GM21367 (cell line): ENCODE results near the gene FSTL5.

Experiments used
- ATAC-seq: cut with Tn5 transposase; IDR thresholded peaks from one replicate; pipeline ENCODE4 v1.9.1; 2021; ENCODE audit not compliant: unreplicated experiment

The FSTL5 gene

DNA sequence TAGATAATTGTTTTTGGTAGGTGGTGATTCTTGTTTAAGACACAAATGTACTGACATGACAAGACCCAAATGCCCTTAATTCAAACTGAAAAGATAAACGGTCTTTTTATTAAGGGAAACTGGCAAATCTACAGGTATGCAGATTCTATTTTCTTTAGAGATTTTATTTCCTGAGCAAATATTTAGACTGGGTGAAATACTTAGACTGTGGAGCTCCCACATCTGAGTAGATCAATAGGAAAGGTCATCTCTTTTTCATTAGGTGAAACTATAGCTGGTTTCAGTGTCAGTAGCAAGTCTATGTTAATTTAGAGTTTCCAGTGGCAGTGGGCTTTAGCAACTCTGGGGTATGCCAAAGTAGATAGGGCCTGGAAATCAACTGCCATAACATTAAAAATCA lies 446.7 kb downstream of the FSTL5 start:
- ATAC-seq: no peak

GRCh38 chr4:161714931-161715330 lies 448.9 kb downstream of the FSTL5 start:
- no peak for ATAC-seq

- ATAC-seq: no peak
Measured at GRCh38 chr4:161714022-161714751, 449.6 kb downstream of the FSTL5 start.

- ATAC-seq: no peak
Measured at GRCh38 chr4:161704653-161705052, 459.1 kb downstream of the FSTL5 start.

GRCh38 chr4:161704040-161704439 lies 459.8 kb downstream of the FSTL5 start:
- ATAC-seq: no peak

GRCh38 chr4:161702287-161702686 lies 461.5 kb downstream of the FSTL5 start:
- ATAC-seq: no peak

DNA sequence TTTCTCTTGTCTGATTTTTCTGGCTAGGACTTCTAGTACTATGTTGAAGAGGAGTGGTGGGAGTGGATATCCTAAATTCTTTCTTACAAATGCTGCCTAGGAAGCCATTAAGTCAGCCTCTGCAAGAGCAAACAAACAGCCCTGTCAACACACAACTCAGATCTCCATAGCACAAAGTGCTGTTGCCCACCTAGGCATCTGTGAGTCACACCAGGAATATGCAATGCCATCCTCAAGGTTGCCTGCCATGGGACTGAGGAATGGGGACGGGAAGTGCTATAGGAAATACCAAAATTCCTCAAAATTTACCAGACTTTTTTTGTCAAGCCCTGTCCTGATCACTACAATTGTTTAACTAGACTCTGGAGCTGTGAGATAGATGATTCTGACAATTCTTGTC lies 466.9 kb downstream of the FSTL5 start:
- ATAC-seq: no peak

DNA sequence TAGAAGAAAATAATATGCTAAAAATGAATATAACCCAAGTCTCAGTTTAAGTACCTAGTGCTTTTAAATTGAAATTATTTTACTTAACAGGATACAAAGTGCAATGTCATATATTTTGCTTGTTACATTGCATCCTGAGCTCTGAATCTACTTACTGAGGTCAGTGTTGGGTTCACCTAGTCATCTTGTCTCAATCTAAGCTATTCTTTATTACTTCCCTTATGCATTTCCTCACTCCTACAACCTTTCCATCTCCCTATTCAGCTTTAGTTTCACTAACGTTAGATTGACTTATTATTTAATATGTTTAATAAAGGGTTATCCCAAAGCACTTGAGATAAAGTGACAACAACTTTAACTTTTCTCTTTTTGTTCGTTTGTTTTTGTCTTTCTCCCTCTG lies 483.7 kb downstream of the FSTL5 start:
- no peak for ATAC-seq

DNA sequence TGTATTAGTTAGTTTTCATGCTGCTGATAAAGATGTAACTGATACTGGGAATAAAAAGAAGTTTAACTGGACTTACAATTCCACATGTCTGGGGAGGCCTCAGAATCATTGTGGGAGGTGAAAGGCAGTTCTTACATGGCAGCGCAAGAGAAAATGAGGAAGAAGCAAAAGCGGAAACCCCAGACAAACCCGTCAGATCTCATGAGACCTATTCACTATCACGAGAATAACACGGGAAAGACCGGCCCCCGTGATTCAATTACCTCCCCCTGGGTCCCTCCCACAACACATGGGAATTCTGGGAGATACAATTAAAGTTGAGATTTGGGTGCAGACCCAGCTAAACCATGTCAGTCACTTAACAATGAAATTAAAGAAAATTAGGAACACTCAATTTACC lies 499.1 kb downstream of the FSTL5 start:
- ATAC-seq: no peak

DNA sequence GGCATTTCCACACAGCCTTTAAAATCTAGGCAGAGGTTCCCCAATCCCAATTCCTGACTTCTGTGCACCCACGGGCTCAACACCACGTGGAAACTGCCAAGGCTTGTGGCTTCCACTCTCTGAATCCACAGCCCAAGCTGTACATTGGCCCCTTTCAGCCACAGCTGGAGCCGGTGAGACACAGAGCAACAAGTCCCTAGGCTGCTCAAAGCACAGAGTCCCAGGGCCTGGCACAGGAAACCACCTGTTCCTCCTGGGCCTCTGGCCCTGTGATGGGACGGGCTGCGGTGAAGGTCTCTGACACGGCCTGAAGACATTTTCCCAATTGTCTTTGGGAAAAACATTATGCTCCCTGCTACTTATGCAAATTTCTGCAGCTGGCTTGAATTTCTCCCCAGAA lies 500.0 kb downstream of the FSTL5 start:
- ATAC-seq: no peak

GRCh38 chr4:161658676-161659075 lies 505.1 kb downstream of the FSTL5 start:
- ATAC-seq: no peak

GRCh38 chr4:161657616-161658015 lies 506.2 kb downstream of the FSTL5 start:
- ATAC-seq: no peak

GRCh38 chr4:161656594-161656993 lies 507.2 kb downstream of the FSTL5 start:
- ATAC-seq: no peak

DNA sequence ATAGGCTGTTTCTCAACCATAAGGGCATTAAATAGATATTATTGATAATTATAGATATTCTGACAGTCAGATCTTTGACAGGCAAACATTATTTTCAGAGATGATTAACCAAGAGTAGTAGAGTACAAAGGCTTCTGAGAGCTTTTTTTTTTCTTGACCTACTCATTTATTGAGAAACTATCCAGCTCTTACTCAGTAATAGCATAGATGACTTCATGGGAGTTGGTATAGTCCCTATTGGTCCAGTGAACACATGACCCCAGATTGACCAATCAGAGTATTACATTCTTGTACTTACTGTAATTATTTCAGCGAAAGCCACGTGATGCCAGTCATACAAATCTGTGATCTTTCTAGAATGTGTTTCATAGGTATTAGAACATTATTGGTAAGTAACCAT lies 508.7 kb downstream of the FSTL5 start:
- no peak for ATAC-seq

GRCh38 chr4:161653697-161654096 lies 510.1 kb downstream of the FSTL5 start:
- ATAC-seq: no peak

- no peak for ATAC-seq
Measured at GRCh38 chr4:161651586-161651985, 512.2 kb downstream of the FSTL5 start.

- ATAC-seq: no peak
Measured at GRCh38 chr4:161650812-161651211, 513.0 kb downstream of the FSTL5 start.

- no peak for ATAC-seq
Measured at GRCh38 chr4:161647757-161648156, 516.0 kb downstream of the FSTL5 start.

GRCh38 chr4:161642708-161643107 lies 521.1 kb downstream of the FSTL5 start:
- ATAC-seq: no peak

DNA sequence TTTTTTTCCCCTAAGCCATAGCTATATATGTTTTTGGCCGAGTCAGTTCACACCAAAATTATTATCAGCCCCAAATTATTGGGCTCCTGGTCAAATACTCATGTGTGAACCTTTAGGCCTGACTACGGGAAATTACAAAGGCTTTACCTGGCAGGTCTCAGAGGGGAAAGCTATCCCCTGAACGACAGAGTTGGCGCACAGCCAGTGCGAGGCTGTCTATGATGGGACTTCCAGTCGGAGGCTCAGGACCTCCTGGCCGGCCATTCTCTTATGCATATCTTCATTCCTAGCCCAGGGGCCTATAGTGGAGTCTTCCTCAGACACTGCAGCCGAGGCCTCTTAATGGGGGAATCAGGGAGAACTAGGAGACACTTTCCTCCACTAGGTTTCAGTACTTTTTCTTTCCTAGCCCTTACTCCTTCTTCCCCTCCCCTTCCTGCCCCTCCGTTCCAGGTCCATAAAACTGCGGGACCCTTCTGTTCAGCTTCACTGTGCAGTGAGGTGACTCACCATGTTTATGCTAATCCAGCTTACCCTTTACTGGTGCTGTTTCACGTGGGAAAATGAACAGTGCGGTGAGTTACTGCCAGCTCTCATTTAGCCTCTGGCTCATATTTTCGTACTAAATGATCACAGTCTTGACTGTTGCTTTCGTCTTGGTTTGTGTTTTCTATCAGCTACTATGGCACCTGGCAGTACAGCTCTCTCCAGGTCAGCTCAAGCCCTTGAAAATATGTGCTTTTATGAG lies 533.9 kb downstream of the FSTL5 start:
- no peak for ATAC-seq

- no peak for ATAC-seq
Measured at GRCh38 chr4:161604516-161605300, 559.1 kb downstream of the FSTL5 start.

GRCh38 chr4:161601011-161601410 lies 562.8 kb downstream of the FSTL5 start:
- ATAC-seq: no peak
